Measurements from ENCODE around the gene PLXNA4. TPM values are rescaled to one million over a fixed set of nuclear protein-coding genes. Genes with fewer than 3 reads are reported as not detected.

The PLXNA4 gene
- polyA plus RNA-seq, 2 of the 4 experiments (the other 2 are of a cell fraction) = 0.12 to 0.34 TPM

DNA sequence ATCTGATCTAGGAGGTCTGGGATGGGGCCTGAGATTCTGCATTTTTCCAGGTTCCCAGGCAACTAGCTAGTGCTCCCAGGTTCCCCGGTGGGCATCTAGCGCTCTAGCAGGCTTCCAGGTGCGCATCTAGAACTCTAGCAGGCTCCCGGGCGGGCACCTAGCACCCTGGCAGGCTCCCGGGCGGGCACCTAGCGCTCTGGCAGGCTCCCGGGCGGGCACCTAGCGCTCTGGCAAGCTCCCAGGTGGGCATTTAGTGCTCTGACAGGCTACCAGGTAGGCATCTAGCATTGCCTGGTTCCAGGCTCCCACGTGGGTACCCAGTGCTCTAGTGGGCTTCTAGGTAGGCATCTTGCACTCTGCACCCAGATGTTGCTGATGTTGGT lies 414.7 kb downstream of the PLXNA4 start:
- Histone ChIP-seq H3K4me3 (no peak overlapping the region), H3K4me2 (no peak overlapping the region), H3K4me1 (no peaks in the 10 kb centered on the region), H3K27ac (no peak overlapping the region), H3K9me3 (no peaks in the 10 kb centered on the region)
- ATAC-seq (no peak), FAIRE-seq (no peak), DNase-seq (ENCODE audit: low read depth in 1 of 2, low spot score in 1 of 2) (no peak)
- ChIA-PET POLR2A (no interaction called here), CTCF (interaction anchor here (0.8 to 7.6 kb wide), 5 partner anchors 32 to 220 kb away, joined by 3 to 52 read pairs (median 3); no protein-coding TSS in a partner anchor)
- WGBS (ENCODE audit: missing lambda C conversion rate) = 100% methylated on average over 5 of the region's 12 CpGs
- TF ChIP-seq MAX (IDR thresholded peaks at IDR 0.05) (no peak), RFX5 (IDR thresholded peaks at IDR 0.05) (no peak), HOXA7 (CRISPR knock-in tag; IDR thresholded peaks at IDR 0.05) (no peak), RCOR1 (IDR thresholded peaks at IDR 0.05; ENCODE audit: low read depth, low read length) (no peak), ZFP36 (IDR thresholded peaks at IDR 0.05; ENCODE audit: borderline replicate concordance, partially characterized antibody) (no peak), FOSL2 (IDR thresholded peaks at IDR 0.05) (no peak), FOSL2 (CRISPR knock-in tag; IDR thresholded peaks at IDR 0.05) (no peak), HDAC2 (IDR thresholded peaks at IDR 0.05) (no peak), CHD4 (IDR thresholded peaks at IDR 0.05; ENCODE audit: borderline replicate concordance) (no peak), JUNB (IDR thresholded peaks at IDR 0.05) (no peak), NPAS2 (CRISPR knock-in tag; IDR thresholded peaks at IDR 0.05; ENCODE audit: borderline replicate concordance) (no peak), NR3C1 (IDR thresholded peaks at IDR 0.05) (no peak), POLR2AphosphoS2 (conservative IDR thresholded peaks at IDR 0.05; ENCODE audit: low read length) (no peak), MAFK (IDR thresholded peaks at IDR 0.05; ENCODE audit: partially characterized antibody) (no peak)

GRCh38 chr7:132160611-132161532 lies 415.4 kb downstream of the PLXNA4 start:
- TF ChIP-seq, protein P1, sequence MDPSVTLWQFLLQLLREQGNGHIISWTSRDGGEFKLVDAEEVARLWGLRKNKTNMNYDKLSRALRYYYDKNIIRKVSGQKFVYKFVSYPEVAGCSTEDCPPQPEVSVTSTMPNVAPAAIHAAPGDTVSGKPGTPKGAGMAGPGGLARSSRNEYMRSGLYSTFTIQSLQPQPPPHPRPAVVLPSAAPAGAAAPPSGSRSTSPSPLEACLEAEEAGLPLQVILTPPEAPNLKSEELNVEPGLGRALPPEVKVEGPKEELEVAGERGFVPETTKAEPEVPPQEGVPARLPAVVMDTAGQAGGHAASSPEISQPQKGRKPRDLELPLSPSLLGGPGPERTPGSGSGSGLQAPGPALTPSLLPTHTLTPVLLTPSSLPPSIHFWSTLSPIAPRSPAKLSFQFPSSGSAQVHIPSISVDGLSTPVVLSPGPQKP (IDR thresholded peaks at IDR 0.05; ENCODE audit: low read depth, low read length) = no peak
- TF ChIP-seq EP300 (IDR thresholded peaks at IDR 0.05) (no peak), RFX5 (IDR thresholded peaks at IDR 0.05) (no peak)
- FAIRE-seq = no peak
- CTCF ChIA-PET = interaction anchor here (0.8 to 7.6 kb wide), 6 partner anchors 11 to 219 kb away, joined by 3 to 52 read pairs (median 4); no protein-coding TSS in a partner anchor
- ATAC-seq = no peak; a peak in 1 of 6 replicates
- Histone ChIP-seq H3K4me3 (no peak overlapping the region), H3K27ac (no peak overlapping the region), H3K4me1 (no peaks in the 10 kb centered on the region), H3K9me3 (no peaks in the 10 kb centered on the region), H3K4me2 (no peak overlapping the region)
- 76% methylated on average over 10 of the region's 10 CpGs for WGBS (ENCODE audit: missing lambda C conversion rate)
- POLR2A ChIA-PET = no interaction called here
- DNase-seq (ENCODE audit: low read depth in 1 of 2, low spot score in 1 of 2) = no peak

DNA sequence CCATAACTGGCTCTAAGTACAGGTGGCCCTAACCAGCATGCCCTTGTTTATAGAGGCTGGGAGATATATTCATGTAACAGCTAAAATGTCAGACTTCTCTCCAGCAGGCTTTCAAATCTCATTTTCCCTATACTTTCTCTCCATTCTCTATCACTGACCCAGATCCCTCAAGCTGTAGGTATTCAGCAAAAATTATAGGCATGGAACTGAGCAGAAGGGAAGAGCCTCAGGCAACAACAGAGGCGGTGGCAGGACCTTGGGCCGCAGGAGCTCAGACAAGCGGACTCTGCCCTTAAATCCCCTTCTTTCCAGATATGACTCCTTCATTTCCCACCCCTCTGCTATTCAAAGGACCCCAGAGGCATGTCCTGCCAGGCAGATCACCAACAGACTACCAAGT lies 417.4 kb downstream of the PLXNA4 start:
- H3K27ac ChIP-seq = no peak overlapping the region
- TF ChIP-seq GATA3 (IDR thresholded peaks at IDR 0.05; ENCODE audit: borderline replicate concordance) = no peak
- TF ChIP-seq TFCP2L1 (CRISPR knock-in tag; IDR thresholded peaks at IDR 0.05) = no peak
- no peak for TF ChIP-seq MAFK (IDR thresholded peaks at IDR 0.05; ENCODE audit: partially characterized antibody)
- no peak for TF ChIP-seq HMGXB4 (CRISPR knock-in tag; IDR thresholded peaks at IDR 0.05; ENCODE audit: borderline replicate concordance)
- TF ChIP-seq CEBPB (IDR thresholded peaks at IDR 0.05) = no peak
- TF ChIP-seq FOXS1 (CRISPR knock-in tag; IDR thresholded peaks at IDR 0.05) = no peak
- TF ChIP-seq CBX2 (IDR thresholded peaks at IDR 0.05; ENCODE audit: borderline replicate concordance, low read depth) = no peak
- TF ChIP-seq NFE2L2 (conservative IDR thresholded peaks at IDR 0.05; ENCODE audit: low read length) = no peak
- no peak for TF ChIP-seq RCOR1 (IDR thresholded peaks at IDR 0.05; ENCODE audit: low read depth, low read length)
- TF ChIP-seq HOXA7 (CRISPR knock-in tag; IDR thresholded peaks at IDR 0.05) = no peak
- TF ChIP-seq, protein P2, sequence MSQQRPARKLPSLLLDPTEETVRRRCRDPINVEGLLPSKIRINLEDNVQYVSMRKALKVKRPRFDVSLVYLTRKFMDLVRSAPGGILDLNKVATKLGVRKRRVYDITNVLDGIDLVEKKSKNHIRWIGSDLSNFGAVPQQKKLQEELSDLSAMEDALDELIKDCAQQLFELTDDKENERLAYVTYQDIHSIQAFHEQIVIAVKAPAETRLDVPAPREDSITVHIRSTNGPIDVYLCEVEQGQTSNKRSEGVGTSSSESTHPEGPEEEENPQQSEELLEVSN (IDR thresholded peaks at IDR 0.05; ENCODE audit: borderline replicate concordance, low read depth) = no peak
- TF ChIP-seq KDM5A (IDR thresholded peaks at IDR 0.05) = no peak
- TF ChIP-seq EHF (CRISPR knock-in tag; IDR thresholded peaks at IDR 0.05) = no peak
- no peak for TF ChIP-seq FOSB (CRISPR knock-in tag; IDR thresholded peaks at IDR 0.05)
- no peak for TF ChIP-seq JUNB (IDR thresholded peaks at IDR 0.05)
- TF ChIP-seq, protein P1 (IDR thresholded peaks at IDR 0.05; ENCODE audit: low read depth, low read length) = no peak
- no peak for TF ChIP-seq POLR2AphosphoS2 (conservative IDR thresholded peaks at IDR 0.05; ENCODE audit: low read length)
- TF ChIP-seq ZSCAN20 (CRISPR knock-in tag; IDR thresholded peaks at IDR 0.05) = no peak
- DNase-seq (ENCODE audit: low read depth in 1 of 2, low spot score in 1 of 2) (no peak), ATAC-seq (no peak), FAIRE-seq (no peak)
- WGBS (ENCODE audit: missing lambda C conversion rate) = 88% methylated on average over 3 of the region's 3 CpGs
- no peak overlapping the region for H3K4me3 ChIP-seq
- ChIA-PET CTCF (interaction anchor here (7.6 kb wide), 1 partner anchor 214 kb away, joined by 52 read pairs; no protein-coding TSS in a partner anchor), POLR2A (no interaction called here)
- no peaks in the 10 kb centered on the region for H3K4me1 ChIP-seq
- H3K9me3 ChIP-seq = no peaks in the 10 kb centered on the region
- no peak overlapping the region for H3K4me2 ChIP-seq

All from A549 (cell line).